ENCODE results near the gene PKN1. TPM values are rescaled to one million over a fixed set of nuclear protein-coding genes. Genes with fewer than 3 reads are reported as not detected.
"Not testable (repeated sequence)": the region's sequence is repeated elsewhere in the genome, so short reads cannot be mapped to it uniquely, and the experiment has no call there.

The PKN1 gene
- total RNA-seq, 1 donor from 2014 or later, result 85.9 TPM

DNA sequence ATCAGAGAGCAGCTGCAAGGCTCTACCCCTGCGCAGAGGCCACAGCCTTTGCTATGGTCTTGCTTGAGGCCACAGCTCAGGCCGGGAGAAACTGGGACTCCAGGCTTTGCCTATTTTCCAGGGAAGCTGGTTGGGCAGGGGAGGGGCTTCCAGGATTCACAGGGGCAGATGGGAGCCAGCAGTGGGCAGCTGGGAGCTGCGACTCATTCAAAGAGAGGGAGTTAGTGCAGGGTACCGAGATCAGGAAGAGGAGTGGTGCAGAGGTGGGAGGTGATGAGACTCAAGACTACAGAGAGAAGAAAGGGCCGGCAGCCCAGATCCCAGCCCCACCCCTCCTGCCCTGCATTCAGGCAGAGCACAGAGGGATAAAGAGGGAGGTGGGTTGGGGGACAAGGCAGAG lies 39.8 kb upstream of the PKN1 start:
- Mint-ChIP-seq H3K4me3 (no peak overlapping the region), H3K27me3 (ENCODE audit: low read depth) (no peaks in the 10 kb centered on the region), H3K36me3 (no peaks in the 10 kb centered on the region), H3K27ac (no peak overlapping the region), H3K9me3 (no peaks in the 10 kb centered on the region), H3K4me1 (no peaks in the 10 kb centered on the region)
- DNase-seq (ENCODE audit: low spot score in 2 of 2, unreplicated experiment in 2 of 2), result no peak
- TF ChIP-seq, protein P1, sequence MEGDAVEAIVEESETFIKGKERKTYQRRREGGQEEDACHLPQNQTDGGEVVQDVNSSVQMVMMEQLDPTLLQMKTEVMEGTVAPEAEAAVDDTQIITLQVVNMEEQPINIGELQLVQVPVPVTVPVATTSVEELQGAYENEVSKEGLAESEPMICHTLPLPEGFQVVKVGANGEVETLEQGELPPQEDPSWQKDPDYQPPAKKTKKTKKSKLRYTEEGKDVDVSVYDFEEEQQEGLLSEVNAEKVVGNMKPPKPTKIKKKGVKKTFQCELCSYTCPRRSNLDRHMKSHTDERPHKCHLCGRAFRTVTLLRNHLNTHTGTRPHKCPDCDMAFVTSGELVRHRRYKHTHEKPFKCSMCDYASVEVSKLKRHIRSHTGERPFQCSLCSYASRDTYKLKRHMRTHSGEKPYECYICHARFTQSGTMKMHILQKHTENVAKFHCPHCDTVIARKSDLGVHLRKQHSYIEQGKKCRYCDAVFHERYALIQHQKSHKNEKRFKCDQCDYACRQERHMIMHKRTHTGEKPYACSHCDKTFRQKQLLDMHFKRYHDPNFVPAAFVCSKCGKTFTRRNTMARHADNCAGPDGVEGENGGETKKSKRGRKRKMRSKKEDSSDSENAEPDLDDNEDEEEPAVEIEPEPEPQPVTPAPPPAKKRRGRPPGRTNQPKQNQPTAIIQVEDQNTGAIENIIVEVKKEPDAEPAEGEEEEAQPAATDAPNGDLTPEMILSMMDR (IDR thresholded peaks at IDR 0.05; ENCODE audit: unreplicated experiment), result no peak

DNA sequence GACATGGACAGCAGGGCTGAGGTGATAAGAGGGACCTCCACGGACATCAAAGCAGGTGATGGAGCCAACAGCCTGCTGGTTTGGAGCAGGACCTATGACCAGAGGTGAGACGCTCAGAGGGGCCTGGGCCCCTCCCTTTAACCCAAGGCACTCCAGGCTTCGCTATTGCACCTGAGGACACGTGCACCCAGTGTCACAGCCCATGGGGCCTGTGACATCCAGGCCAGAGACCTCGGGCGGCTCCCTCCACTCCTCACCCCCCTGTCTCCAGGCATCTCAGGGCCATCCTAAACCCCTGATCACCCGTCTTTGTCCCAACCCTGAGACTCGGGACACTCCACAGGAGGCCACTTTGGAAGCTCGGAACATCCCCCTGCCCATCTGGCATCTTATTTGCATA lies 38.9 kb upstream of the PKN1 start:
- Mint-ChIP-seq H3K36me3 (no peaks in the 10 kb centered on the region), H3K4me3 (no peak overlapping the region), H3K9me3 (no peaks in the 10 kb centered on the region), H3K27me3 (ENCODE audit: low read depth) (no peaks in the 10 kb centered on the region), H3K27ac (no peak overlapping the region), H3K4me1 (no peaks in the 10 kb centered on the region)
- no peak for DNase-seq (ENCODE audit: low spot score in 2 of 2, unreplicated experiment in 2 of 2)
- TF ChIP-seq, protein P1 (IDR thresholded peaks at IDR 0.05; ENCODE audit: unreplicated experiment), result no peak

DNA sequence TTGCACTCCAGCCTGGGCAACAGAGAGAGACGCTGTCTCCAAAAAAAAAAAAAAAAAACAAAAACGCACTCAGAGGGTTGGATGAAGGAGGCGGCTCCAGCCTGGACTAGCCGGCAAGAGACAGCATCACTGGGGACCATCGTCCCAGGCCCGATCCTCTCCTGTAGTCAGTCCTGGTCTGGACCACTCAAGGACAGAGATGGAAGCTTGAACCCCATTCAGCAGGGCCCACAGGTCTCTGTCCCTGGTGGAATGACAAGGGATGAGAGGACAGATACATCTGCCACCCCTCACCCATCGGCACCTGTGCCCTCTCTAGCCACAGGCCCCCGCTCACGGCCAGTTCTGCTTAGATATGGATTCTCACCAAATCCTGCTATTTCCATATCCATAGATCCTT lies 37.8 kb upstream of the PKN1 start:
- H3K4me1 Mint-ChIP-seq, result no peaks in the 10 kb centered on the region
- H3K4me3 Mint-ChIP-seq, result no peak overlapping the region
- H3K36me3 Mint-ChIP-seq, result no peaks in the 10 kb centered on the region
- TF ChIP-seq, protein P1 (IDR thresholded peaks at IDR 0.05; ENCODE audit: unreplicated experiment), result no peak
- H3K9me3 Mint-ChIP-seq, result no peaks in the 10 kb centered on the region
- DNase-seq (ENCODE audit: low spot score in 2 of 2, unreplicated experiment in 2 of 2), result no peak
- no peaks in the 10 kb centered on the region for H3K27me3 Mint-ChIP-seq (ENCODE audit: low read depth)
- no peak overlapping the region for H3K27ac Mint-ChIP-seq

DNA sequence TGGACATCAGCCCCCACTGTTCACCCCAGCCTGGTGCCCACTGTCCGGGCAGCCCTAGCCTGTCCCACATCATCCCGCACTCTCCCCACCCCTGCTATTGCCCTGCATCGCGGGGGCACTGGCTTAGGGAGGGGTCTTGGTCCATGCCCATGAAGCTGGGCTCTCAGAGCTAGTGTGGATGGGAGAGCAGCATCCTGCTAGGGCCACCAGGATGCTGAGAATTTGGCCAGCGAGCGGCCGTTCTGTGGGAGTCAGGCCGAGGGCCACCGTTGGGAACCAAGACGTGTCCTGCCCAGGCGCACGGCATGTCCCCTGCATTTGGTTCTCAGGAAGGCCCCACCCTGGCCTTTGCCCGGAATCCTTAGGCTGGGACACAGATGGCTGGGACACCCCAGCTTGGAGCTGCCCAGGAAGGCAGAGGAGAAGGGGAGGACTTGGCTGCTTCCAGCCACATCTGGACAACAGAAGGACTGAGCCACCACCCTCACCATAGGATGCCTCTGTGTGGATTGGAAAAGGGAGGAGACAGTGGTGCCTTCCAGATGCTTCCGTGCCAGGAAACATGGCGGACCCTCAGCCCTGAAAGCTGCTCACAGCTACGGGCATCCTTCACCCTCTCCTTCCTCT lies 37.3 kb upstream of the PKN1 start:
- H3K4me3 Mint-ChIP-seq, result no peak overlapping the region
- H3K27me3 Mint-ChIP-seq (ENCODE audit: low read depth), result no peaks in the 10 kb centered on the region
- no peaks in the 10 kb centered on the region for H3K36me3 Mint-ChIP-seq
- TF ChIP-seq, protein P1 (IDR thresholded peaks at IDR 0.05; ENCODE audit: unreplicated experiment), result no peak
- no peaks in the 10 kb centered on the region for H3K9me3 Mint-ChIP-seq
- H3K4me1 Mint-ChIP-seq, result no peaks in the 10 kb centered on the region
- no peak overlapping the region for H3K27ac Mint-ChIP-seq
- no peak for DNase-seq (ENCODE audit: low spot score in 2 of 2, unreplicated experiment in 2 of 2)

DNA sequence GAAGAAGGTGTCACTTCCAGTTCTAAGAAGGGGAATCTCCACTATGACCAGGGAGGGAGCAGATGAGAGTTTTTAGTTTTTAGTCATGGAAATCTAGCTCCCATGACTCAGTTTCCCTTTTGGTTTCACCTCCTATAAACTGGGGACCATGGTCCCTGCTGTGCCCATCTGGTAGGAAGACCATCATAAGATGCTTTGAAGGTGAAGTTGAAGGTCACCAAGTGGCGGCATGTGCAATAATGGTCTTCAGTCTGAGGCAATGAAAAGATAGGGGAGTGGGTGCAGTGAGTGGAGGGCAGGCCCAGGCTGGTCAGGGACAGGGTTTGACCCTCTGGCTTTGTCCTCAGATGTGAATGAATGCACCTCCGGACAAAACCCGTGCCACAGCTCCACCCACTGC lies 36.4 kb upstream of the PKN1 start:
- H3K9me3 Mint-ChIP-seq; H3K36me3 Mint-ChIP-seq; H3K27ac Mint-ChIP-seq; H3K27me3 Mint-ChIP-seq (ENCODE audit: low read depth); H3K4me1 Mint-ChIP-seq; DNase-seq (ENCODE audit: low spot score in 2 of 2, unreplicated experiment in 2 of 2); H3K4me3 Mint-ChIP-seq: not testable (repeated sequence)

DNA sequence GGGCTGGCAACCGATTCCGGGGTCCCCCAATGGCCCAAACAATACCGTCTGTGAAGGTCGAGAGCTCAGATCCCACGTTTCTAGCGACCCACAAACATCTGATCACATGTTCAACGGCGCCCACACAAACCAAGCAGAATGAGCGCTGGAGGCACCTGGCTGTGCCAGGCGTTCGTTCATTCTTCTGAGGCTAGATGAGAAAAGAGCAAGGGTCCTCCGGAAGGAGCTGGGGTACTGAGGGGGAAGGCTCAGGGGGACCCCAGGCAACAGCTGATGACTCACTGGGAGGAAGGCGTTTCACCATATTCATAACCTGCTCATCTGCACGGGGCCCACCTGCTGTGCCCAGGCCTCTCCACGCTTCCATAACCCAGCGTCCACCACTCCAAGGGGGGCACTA lies 35.9 kb upstream of the PKN1 start:
- H3K4me1 Mint-ChIP-seq; H3K9me3 Mint-ChIP-seq; H3K27ac Mint-ChIP-seq; H3K27me3 Mint-ChIP-seq (ENCODE audit: low read depth); H3K4me3 Mint-ChIP-seq; DNase-seq (ENCODE audit: low spot score in 2 of 2, unreplicated experiment in 2 of 2); H3K36me3 Mint-ChIP-seq: not testable (repeated sequence)

DNA sequence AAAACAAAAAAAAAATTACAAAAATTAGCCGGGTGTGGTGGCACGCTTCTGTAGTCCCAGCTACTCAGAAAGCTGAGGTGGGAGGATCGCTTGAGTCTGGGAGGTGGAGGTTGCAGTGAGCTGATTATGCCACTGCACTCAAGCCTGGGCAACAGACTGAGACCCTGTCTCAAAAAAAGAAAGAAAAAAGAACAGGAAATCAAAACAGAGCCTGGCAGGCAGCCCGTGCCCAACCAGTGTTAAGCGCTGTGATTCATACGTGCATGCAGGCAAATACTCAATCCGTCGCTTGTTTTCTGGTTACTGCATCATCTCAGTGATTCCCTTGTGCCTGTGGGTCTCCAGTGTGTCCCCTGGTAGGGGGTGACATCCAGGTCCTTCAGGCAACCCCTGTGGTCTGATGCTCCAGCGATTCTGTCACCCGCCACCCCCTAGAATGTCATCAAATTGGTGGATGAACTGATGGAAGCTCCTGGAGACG lies 32.1 kb upstream of the PKN1 start:
- H3K36me3 Mint-ChIP-seq, result no peaks in the 10 kb centered on the region
- H3K4me3 Mint-ChIP-seq, result no peak overlapping the region
- DNase-seq (ENCODE audit: low spot score in 2 of 2, unreplicated experiment in 2 of 2), result no peak
- H3K4me1 Mint-ChIP-seq, result peaks cover 2% of the 10 kb centered on the region
- no peak overlapping the region for H3K27ac Mint-ChIP-seq
- TF ChIP-seq, protein P1 (IDR thresholded peaks at IDR 0.05; ENCODE audit: unreplicated experiment), result no peak
- H3K9me3 Mint-ChIP-seq, result no peaks in the 10 kb centered on the region
- no peaks in the 10 kb centered on the region for H3K27me3 Mint-ChIP-seq (ENCODE audit: low read depth)

Data from mesothelial cell of epicardium (in vitro differentiated cells).